Measurements from ENCODE around the gene EMP2. TPM values are rescaled to one million over a fixed set of nuclear protein-coding genes. Genes with fewer than 3 reads are reported as not detected.
"Not testable (repeated sequence)": the region's sequence is repeated elsewhere in the genome, so short reads cannot be mapped to it uniquely, and the experiment has no call there.

The EMP2 gene
- total RNA-seq, 3 donors from 2014 or later: 0.16 to 0.35 (median 0.16) TPM

DNA sequence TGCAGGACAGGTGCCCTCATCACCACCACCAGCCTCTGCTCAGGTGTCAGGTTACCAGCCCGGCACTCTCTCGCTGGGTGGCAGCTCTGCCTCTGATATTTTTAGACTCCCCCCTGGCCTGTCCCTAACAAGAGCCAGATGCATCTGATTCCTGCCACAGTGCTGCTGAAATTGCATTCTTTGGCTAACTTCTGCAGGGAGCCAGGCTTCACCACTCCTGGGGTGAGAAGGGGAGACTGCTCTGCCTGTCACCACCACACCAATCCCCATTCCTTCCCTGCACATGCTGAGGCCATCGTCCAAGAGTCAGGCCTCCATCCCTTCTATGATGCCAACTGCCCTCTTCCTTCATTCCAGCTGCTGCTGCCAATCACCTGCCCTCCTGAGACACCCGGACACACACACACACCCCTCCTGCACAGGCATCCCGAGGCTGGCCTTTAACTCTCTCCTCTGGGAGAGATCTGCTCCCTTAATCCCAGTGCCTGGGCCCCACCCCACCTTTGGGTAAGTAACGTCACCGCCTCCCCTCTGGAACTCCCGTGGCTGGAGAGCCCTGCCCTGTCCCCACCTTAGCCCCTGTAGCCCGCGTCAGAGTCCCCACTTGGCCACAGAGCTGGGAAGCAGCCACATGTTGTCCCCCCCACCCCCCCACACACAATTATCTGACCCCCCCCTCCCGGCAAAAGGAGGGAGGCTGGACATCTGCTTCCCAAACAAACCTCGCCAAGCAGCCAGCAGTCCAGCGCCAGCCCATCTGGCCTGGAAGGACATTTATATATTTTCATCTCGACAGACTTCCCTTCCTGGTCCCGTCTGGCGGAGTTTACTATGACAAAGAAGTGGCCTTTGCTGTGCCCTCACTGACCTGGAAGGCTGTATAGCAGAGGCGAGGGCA is 2.8 kb downstream of the EMP2 start:
- Mint-ChIP-seq H3K4me3 (no peak overlapping the region), H3K27me3 (ENCODE audit: low read depth) (peaks cover 38% of the 10 kb centered on the region), H3K4me1 (ENCODE audit: low read depth) (no peaks in the 10 kb centered on the region), H3K36me3 (ENCODE audit: insufficient read depth) (no peaks in the 10 kb centered on the region), H3K9me3 (no peaks in the 10 kb centered on the region)
- DNase-seq (no peak), ATAC-seq (no peak)

DNA sequence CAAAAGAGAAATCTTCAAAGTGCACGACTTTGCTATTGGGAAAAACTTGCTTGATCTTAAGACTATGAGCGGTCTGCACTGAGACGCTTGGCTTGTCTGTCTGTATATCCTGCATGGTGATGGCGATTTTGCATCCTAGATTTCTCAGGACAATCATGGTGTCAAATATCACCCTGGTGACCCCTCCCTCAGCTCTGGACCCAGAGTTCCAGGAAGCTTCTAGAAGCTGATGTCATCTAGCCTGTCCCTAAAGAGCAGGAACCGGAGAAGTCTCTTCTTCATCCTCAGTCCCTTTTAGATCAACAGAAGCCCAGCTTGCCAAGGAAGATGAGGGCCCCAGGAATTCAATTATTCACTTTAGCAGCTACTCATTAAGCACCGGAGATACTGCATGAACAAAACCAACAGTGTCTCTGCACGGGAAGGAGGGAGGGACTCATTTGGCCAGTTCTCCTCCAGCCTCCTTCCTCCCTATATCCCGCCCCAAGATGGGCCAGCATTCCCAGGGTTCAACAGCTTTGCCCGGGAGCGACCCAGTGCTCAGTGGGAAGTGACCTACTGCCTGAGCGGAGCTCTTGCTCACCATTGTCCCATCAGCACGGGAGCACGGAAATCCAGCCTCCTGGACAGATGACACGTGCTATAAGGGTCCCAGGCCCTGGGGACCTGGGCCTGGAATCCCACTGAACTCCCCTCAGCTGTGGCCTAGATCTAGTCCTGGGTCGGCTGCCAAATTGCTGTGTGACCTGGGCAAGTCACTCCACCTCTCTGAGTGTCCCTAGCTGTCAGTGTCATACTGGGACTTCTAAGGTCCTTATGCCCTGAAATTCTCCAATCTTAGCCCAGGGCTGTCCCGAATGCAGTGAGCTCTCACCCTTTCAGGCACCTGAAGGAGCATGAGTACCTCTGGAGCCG is 3.8 kb downstream of the EMP2 start:
- peaks cover 33% of the 10 kb centered on the region for H3K27me3 Mint-ChIP-seq (ENCODE audit: low read depth)
- no peaks in the 10 kb centered on the region for H3K9me3 Mint-ChIP-seq
- no peaks in the 10 kb centered on the region for H3K36me3 Mint-ChIP-seq (ENCODE audit: insufficient read depth)
- H3K4me1 Mint-ChIP-seq (ENCODE audit: low read depth): no peaks in the 10 kb centered on the region
- no peak overlapping the region for H3K4me3 Mint-ChIP-seq
- ATAC-seq (no peak), DNase-seq (no peak)

DNA sequence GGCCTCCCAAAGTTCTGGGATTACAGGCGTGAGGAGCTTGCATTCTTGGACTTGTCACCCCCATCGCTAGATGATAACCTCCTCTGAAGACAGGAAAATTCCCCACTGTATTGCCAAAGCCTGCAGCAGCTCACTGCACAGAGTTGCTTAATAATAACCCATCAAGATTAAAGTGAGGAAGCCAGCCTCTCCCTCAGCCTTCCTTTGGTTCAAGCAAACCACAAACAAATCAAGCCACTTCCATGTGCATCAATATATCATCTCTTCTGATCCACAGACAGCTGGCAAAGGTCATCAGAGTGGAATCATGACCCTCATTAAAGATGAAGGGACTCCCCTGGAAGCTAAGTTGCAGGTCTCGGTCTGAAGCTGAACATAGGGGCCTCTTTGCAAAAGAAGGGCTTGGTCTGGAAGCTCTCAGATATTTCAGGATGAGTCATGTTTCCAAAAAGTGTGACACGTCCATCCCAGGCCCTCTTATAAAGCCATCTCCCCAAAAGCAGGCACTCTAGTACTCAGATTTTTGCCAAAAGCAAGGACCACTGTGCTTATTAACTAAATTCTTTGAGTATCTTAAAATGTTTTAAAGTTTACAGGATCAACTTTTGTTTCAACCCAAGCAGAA is 4.8 kb downstream of the EMP2 start:
- Mint-ChIP-seq H3K36me3 (ENCODE audit: insufficient read depth) (no peaks in the 10 kb centered on the region), H3K9me3 (no peaks in the 10 kb centered on the region), H3K4me1 (ENCODE audit: low read depth) (no peaks in the 10 kb centered on the region), H3K27me3 (ENCODE audit: low read depth) (peaks cover 25% of the 10 kb centered on the region), H3K4me3 (no peak overlapping the region)
- ATAC-seq (no peak), DNase-seq (no peak)

DNA sequence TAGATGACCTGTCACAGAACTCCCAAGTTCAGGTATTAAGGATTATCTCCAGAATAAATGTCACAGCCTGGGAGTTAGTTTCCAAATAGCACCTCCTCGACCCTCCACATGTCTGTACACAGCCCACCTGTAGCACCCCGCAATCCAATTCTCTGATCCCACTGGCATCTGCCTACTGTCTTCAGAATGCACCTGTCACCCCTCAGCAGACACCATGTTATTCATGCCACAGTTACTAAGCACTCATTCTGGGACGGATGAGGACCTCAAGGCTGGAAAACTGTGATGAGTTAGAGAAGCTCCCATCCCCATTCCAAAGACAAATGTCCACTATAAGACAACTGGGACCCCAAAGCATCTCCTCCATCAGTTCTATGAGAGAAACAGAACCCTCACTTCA is 7.8 kb downstream of the EMP2 start:
- peaks cover 5% of the 10 kb centered on the region for H3K27me3 Mint-ChIP-seq (ENCODE audit: low read depth)
- no peaks in the 10 kb centered on the region for H3K36me3 Mint-ChIP-seq (ENCODE audit: insufficient read depth)
- no peak for DNase-seq
- H3K4me3 Mint-ChIP-seq: no peak overlapping the region
- no peaks in the 10 kb centered on the region for H3K9me3 Mint-ChIP-seq
- no peak for ATAC-seq
- H3K4me1 Mint-ChIP-seq (ENCODE audit: low read depth): no peaks in the 10 kb centered on the region

DNA sequence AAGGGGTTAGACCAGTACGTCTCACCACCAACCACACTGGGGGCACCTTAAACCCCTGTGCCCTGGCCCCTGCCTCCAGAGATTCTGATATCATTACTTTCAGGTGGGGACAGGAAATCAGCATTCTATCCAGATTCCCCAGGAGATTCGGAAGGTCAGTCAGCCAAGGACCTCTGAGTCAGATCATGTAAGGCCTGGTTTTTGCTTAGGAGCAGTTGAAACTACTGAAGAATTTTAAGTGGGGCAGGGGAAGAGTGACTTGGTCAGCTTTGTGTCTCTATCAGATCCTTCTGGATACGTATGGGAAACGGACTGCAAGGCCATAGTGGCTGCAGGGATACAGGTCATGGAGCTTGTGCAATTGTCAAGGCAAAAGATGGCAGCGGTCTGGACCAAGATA is 9.0 kb downstream of the EMP2 start:
- ATAC-seq (no peak), DNase-seq (no peak)
- Mint-ChIP-seq H3K4me3 (no peak overlapping the region), H3K27me3 (ENCODE audit: low read depth) (peaks cover 5% of the 10 kb centered on the region), H3K4me1 (ENCODE audit: low read depth) (no peaks in the 10 kb centered on the region), H3K9me3 (no peaks in the 10 kb centered on the region), H3K36me3 (ENCODE audit: insufficient read depth) (no peaks in the 10 kb centered on the region)

DNA sequence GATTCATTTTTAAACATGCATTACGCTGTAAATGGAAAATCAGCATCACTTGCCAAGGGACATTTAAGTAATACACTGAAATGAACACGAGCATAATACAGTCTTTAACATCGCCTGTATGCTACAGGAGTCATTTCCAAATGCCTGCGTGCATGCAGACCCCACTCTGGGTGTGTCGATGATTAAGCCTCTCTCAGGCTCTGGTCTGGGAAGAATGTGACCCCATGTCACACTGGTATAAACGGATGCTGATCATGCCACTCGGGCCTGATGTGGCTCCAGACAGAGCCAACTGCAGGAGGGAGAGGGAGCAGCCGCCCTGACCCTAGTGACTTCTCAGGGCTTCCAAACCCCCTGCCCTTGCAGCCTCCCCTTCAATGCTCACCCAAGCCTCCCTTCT is 10.8 kb downstream of the EMP2 start:
- ATAC-seq (no peak), DNase-seq (no peak)
- H3K9me3 Mint-ChIP-seq: no peaks in the 10 kb centered on the region
- peaks cover 5% of the 10 kb centered on the region for H3K27me3 Mint-ChIP-seq (ENCODE audit: low read depth)
- no peaks in the 10 kb centered on the region for H3K36me3 Mint-ChIP-seq (ENCODE audit: insufficient read depth)
- no peaks in the 10 kb centered on the region for H3K4me1 Mint-ChIP-seq (ENCODE audit: low read depth)
- no peak overlapping the region for H3K4me3 Mint-ChIP-seq

DNA sequence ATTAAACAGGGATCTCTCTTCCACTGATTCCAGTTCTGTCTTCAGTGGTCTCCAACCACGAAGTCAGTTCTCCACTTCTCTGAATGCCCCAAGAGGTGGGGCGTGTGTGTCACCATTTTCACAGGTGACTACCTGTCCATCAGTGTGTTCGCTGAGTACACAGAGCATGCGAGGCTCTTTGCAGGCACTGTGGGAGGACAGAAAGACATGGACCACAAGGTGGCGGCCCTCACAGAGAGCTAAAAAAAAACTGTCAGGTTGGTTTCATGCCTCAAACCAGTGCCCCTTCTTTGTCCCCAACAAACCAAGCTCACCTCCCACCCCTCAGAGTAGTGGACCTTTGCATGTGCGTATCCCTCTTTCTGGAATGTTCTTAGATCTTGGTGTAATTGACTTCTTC is 13.8 kb downstream of the EMP2 start:
- ATAC-seq (no peak), DNase-seq (no peak)
- Mint-ChIP-seq H3K9me3 (peaks cover 8% of the 10 kb centered on the region), H3K4me1 (ENCODE audit: low read depth) (no peaks in the 10 kb centered on the region), H3K27me3 (ENCODE audit: low read depth) (peaks cover 19% of the 10 kb centered on the region), H3K36me3 (ENCODE audit: insufficient read depth) (no peaks in the 10 kb centered on the region), H3K4me3 (no peak overlapping the region)

DNA sequence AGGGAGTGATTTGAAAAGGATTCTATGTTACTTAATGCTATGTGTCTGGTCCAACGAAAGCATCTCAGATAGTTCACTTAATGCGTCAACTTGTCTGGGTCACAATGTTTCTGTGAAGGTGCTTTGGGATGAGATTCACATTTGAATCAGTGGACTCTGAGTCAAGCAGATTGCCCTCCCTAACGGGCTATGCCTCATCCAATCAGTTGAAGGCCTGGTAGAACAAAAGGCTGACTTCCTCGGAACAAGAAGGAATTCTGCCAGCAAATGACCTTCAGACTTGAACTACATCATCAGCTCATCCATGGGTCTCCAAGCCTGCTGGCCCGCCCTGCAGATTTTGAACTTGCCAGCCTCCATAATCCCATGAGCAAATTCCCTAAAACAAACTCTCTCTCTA is 15.2 kb downstream of the EMP2 start:
- H3K36me3 Mint-ChIP-seq (ENCODE audit: insufficient read depth): no peaks in the 10 kb centered on the region
- H3K4me3 Mint-ChIP-seq: no peak overlapping the region
- peaks cover 24% of the 10 kb centered on the region for H3K27me3 Mint-ChIP-seq (ENCODE audit: low read depth)
- H3K9me3 Mint-ChIP-seq: peaks cover 9% of the 10 kb centered on the region
- no peak for ATAC-seq
- no peaks in the 10 kb centered on the region for H3K4me1 Mint-ChIP-seq (ENCODE audit: low read depth)
- no peak for DNase-seq

DNA sequence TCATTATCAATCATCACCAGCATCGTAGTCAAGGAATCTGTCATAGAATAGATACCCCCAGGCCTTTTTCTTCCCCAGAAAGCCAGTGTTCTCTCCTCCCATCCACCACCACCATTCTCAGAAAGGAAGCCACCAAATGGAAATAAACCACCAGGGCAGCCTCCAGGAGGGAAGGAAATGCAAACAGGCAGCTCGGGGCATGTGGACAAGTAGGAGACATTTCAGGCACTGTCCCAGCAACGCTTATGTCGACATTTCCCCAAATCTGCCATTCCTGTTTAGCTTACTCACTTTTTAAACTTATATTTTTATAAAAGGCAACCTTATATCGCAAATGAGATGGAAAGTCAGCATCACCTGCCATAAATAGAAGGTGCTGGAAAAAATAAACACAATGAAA is 15.8 kb downstream of the EMP2 start:
- no peak overlapping the region for H3K4me3 Mint-ChIP-seq
- DNase-seq (no peak), ATAC-seq (no peak)
- peaks cover 9% of the 10 kb centered on the region for H3K9me3 Mint-ChIP-seq
- no peaks in the 10 kb centered on the region for H3K4me1 Mint-ChIP-seq (ENCODE audit: low read depth)
- H3K36me3 Mint-ChIP-seq (ENCODE audit: insufficient read depth): no peaks in the 10 kb centered on the region
- H3K27me3 Mint-ChIP-seq (ENCODE audit: low read depth): peaks cover 24% of the 10 kb centered on the region

DNA sequence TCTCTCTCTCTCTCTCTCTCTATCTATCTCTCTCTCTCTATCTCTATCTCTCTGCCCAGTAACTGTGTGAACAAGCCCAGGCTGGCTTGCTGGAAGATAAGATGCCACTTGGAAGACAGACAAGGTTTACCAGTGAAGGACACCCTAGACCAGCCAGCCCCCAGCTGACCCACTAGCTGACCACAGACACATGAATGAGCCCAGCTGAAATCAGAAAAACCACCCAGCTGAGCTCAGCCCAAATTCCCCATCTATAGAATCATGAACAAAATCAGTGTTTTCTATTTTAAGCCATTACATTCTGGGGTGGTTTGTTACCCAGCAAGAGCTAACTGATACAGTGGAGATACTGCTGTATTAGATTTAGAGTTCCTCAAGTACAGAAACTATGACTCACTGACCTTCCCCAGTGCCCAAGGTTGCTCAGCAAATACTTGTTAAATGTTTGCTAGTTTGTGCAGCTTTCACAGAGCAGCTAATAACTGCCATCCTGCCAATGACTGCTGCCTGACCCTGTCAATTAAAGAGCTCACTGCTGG is 18.0 kb downstream of the EMP2 start:
- ATAC-seq (no peak), DNase-seq (no peak)
- Mint-ChIP-seq H3K27me3 (ENCODE audit: low read depth) (peaks cover 24% of the 10 kb centered on the region), H3K4me1 (ENCODE audit: low read depth) (no peaks in the 10 kb centered on the region), H3K9me3 (peaks cover 9% of the 10 kb centered on the region), H3K36me3 (ENCODE audit: insufficient read depth) (no peaks in the 10 kb centered on the region), H3K4me3 (no peak overlapping the region)

DNA sequence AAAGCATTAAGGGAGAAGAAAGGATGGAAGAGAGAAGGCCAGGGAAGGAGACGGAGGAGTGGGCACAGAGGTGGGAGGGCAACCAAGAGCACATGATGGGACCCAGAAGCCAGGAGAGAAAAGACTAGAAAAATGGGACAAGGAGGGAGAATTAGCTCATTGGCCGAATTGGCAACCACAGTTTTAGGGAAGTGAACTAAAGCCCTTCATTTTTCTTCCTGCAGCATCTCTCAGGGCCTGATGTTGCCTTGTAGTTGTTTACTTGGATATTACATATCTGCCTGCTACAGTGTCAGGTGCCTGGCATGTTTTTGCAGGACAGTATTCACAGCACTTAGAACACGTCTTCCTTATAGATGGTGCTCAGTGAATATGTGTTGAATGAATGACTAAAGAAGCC is 19.0 kb downstream of the EMP2 start:
- no peak overlapping the region for H3K4me3 Mint-ChIP-seq

DNA sequence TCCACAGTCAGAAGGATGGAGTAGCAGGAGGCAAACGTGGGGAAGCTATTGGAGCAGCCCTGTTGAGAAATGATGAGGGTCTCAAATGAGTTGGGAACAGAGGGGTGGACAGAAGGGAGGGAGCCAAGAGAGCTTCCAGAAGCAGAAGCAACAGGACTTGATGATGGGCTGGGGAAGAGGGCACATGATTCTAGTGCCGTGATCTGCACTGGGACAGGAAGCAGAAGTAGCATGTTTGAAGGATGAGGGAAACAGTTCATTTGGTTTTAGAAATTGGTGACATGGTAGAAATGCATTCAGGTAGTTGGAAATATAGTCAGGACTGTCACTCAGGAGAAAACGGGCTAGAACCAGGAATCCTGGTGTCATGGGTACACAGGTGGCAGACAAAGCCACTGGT is 19.4 kb downstream of the EMP2 start:
- Mint-ChIP-seq H3K9me3 (peaks cover 9% of the 10 kb centered on the region), H3K36me3 (ENCODE audit: insufficient read depth) (no peaks in the 10 kb centered on the region), H3K4me3 (no peak overlapping the region), H3K4me1 (ENCODE audit: low read depth) (no peaks in the 10 kb centered on the region), H3K27me3 (ENCODE audit: low read depth) (peaks cover 20% of the 10 kb centered on the region)
- ATAC-seq (no peak), DNase-seq (no peak)

More for the DNA sequence above, 19.0 kb downstream of the EMP2 start:
- peaks cover 20% of the 10 kb centered on the region for H3K27me3 Mint-ChIP-seq (ENCODE audit: low read depth)
- DNase-seq: no peak
- no peaks in the 10 kb centered on the region for H3K4me1 Mint-ChIP-seq (ENCODE audit: low read depth)
- ATAC-seq: no peak
- peaks cover 9% of the 10 kb centered on the region for H3K9me3 Mint-ChIP-seq
- H3K36me3 Mint-ChIP-seq (ENCODE audit: insufficient read depth): no peaks in the 10 kb centered on the region

DNA sequence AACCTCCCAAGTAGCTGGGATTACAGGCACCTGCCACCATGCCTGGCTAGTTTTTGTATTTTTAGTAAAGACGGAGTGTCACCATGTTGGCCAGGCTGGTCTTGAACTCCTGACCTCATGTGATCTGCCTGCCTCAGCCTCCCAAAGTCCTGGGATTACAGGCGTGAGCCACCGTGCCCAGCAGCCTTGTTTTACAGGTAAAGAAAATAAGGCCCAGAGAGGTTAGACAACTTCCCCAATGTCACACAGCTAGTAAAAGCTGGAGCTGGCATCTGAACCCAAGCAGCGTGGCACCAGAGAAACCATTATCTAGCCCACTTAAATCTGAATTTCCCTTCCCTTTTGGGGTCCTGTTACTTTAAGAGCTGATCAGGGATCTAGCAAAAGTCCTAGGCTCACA is 20.6 kb downstream of the EMP2 start:
- not testable (repeated sequence) for H3K9me3 Mint-ChIP-seq; H3K4me3 Mint-ChIP-seq; H3K4me1 Mint-ChIP-seq (ENCODE audit: low read depth); H3K36me3 Mint-ChIP-seq (ENCODE audit: insufficient read depth); DNase-seq; ATAC-seq
- H3K27me3 Mint-ChIP-seq (ENCODE audit: low read depth): peaks cover 20% of the 10 kb centered on the region
